ENCODE measurements around the gene PARPBP.

DNA sequence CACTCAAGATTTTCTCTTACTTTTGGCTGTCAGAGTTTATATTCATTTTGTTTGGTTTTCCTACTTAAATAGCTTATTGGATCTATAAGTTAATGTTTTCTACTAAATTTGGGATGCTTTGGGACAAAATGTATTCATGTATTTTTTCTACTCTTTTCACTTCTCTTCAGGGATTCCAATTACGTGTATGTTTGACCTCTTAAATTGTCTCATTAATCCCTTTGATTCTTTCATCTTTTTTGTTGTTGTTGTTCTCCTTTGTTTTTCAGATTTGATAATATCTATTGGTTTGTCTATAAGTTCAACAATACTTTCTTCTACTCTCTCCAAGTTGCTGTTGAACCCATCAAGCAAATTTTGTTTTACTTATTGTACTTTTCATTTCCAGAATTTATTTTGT is 43.4 kb downstream of the PARPBP start:
- no peak for TF ChIP-seq RAD21 (CRISPR knock-in tag; IDR thresholded peaks at IDR 0.05)
- no peak for TF ChIP-seq ZSCAN30 (CRISPR knock-in tag; IDR thresholded peaks at IDR 0.05)
- no peak for TF ChIP-seq ZNF44 (CRISPR knock-in tag; IDR thresholded peaks at IDR 0.05)
- TF ChIP-seq, protein P1, sequence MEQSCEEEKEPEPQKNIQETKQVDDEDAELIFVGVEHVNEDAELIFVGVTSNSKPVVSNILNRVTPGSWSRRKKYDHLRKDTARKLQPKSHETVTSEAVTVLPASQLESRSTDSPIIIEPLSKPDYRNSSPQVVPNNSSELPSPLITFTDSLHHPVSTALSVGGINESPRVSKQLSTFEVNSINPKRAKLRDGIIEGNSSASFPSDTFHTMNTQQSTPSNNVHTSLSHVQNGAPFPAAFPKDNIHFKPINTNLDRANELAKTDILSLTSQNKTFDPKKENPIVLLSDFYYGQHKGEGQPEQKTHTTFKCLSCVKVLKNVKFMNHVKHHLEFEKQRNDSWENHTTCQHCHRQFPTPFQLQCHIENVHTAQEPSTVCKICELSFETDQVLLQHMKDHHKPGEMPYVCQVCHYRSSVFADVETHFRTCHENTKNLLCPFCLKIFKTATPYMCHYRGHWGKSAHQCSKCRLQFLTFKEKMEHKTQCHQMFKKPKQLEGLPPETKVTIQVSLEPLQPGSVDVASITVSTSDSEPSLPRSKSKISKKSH (CRISPR knock-in tag; IDR thresholded peaks at IDR 0.05; ENCODE audit: borderline replicate concordance): no peak
- TF ChIP-seq TBL1XR1 (IDR thresholded peaks at IDR 0.05; ENCODE audit: borderline replicate concordance, low read length, partially characterized antibody): no peak
- TF ChIP-seq RORA (CRISPR knock-in tag; IDR thresholded peaks at IDR 0.05): no peak
- TF ChIP-seq, protein P2, sequence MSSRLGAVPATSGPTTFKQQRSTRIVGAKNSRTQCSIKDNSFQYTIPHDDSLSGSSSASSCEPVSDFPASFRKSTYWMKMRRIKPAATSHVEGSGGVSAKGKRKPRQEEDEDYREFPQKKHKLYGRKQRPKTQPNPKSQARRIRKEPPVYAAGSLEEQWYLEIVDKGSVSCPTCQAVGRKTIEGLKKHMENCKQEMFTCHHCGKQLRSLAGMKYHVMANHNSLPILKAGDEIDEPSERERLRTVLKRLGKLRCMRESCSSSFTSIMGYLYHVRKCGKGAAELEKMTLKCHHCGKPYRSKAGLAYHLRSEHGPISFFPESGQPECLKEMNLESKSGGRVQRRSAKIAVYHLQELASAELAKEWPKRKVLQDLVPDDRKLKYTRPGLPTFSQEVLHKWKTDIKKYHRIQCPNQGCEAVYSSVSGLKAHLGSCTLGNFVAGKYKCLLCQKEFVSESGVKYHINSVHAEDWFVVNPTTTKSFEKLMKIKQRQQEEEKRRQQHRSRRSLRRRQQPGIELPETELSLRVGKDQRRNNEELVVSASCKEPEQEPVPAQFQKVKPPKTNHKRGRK (CRISPR knock-in tag; IDR thresholded peaks at IDR 0.05): no peak
- TF ChIP-seq SRF (IDR thresholded peaks at IDR 0.05; ENCODE audit: low read depth, low read length): no peak
- no peak for TF ChIP-seq EZH2 (conservative IDR thresholded peaks at IDR 0.05; ENCODE audit: low read depth, low read length)
